K562 (cell line): ENCODE data around the gene MXRA7. TPM values are rescaled to one million over a fixed set of nuclear protein-coding genes. Genes with fewer than 3 reads are reported as not detected.

Source experiments
- ATF1 ChIP-seq, 2 experiments: fragments of 450-650 bp in 1 of 2; IDR thresholded peaks; 2 replicates each; pipeline ENCODE4 v1.6.1; 2016; ENCODE audit warnings: missing compliant biosample characterization in 1 of 2, missing genetic modification characterization in 1 of 2
- CHD2 ChIP-seq: IDR thresholded peaks from 2 replicates; pipeline ENCODE4 v1.6.1; 2011; ENCODE audit warnings: low read depth, low read length
- EGR1 ChIP-seq: fragments of 450-650 bp; conservative IDR thresholded peaks from 2 replicates; pipeline ENCODE4 v1.6.1; 2017; ENCODE audit warnings: mild to moderate bottlenecking
- EP400 ChIP-seq: fragments of 450-650 bp; IDR thresholded peaks from 2 replicates; pipeline ENCODE4 v1.6.1; 2017; ENCODE audit warnings: antibody characterized with exemption, mild to moderate bottlenecking, moderate library complexity
- ESRRA ChIP-seq: fragments of 450-650 bp; IDR thresholded peaks from 2 replicates; pipeline ENCODE4 v1.6.1; 2014; ENCODE audit warnings: low read depth, mild to moderate bottlenecking, moderate library complexity, borderline replicate concordance
- GABPA ChIP-seq: fragments of 200-800 bp; sonication (Bioruptor generic); conservative IDR thresholded peaks from 2 replicates; pipeline ENCODE4 v1.6.1; 2016; ENCODE audit warnings: low read depth, missing genetic modification characterization, missing compliant biosample characterization
- HNRNPLL ChIP-seq: fragments of 200-400 bp; formaldehyde crosslinking; IDR thresholded peaks from 2 replicates; pipeline ENCODE4 v1.6.1; 2017; ENCODE audit warnings: low read length, low read depth, mild to moderate bottlenecking; ENCODE audit not compliant: poor library complexity, severe bottlenecking
- MAZ ChIP-seq, 2 experiments: fragments of 450-650 bp in 1 of 2; sonication (generic) in 1 of 2; formaldehyde crosslinking; IDR thresholded peaks in 1 of 2; conservative IDR thresholded peaks in 1 of 2; 2 replicates each; pipeline versions ENCODE4 v1.4.0 to v1.5.0; 2020; ENCODE audit warnings: mild to moderate bottlenecking in 1 of 2, missing genetic modification reagents in 1 of 2
- POLR2A ChIP-seq: fragments of 450-650 bp; conservative IDR thresholded peaks from 2 replicates; pipeline ENCODE4 v1.6.1; 2016
- POLR2B ChIP-seq: fragments of 450-650 bp; IDR thresholded peaks from 2 replicates; pipeline ENCODE4 v1.6.1; 2018; ENCODE audit warnings: low read depth; ENCODE audit not compliant: partially characterized antibody
- POLR2H ChIP-seq: IDR thresholded peaks from 2 replicates; pipeline ENCODE4 v1.6.1; 2016; ENCODE audit warnings: missing genetic modification characterization, low read depth, mild to moderate bottlenecking, control low read depth, missing compliant biosample characterization, moderate library complexity
- RCOR1 ChIP-seq, 2 experiments: IDR thresholded peaks; 2 replicates each; pipeline ENCODE4 v1.6.1; 2012; ENCODE audit warnings: low read depth in 2 of 2, low read length in 2 of 2, borderline replicate concordance in 1 of 2, improper control_type of control experiment in 1 of 2
- RFX1 ChIP-seq: fragments of 450-650 bp; IDR thresholded peaks from 2 replicates; pipeline ENCODE4 v1.6.1; 2016; ENCODE audit warnings: mild to moderate bottlenecking, moderate library complexity
- SMAD1 ChIP-seq: fragments of 150-350 bp; IDR thresholded peaks from 2 replicates; pipeline ENCODE4 v1.6.1; 2014; ENCODE audit warnings: low read length, low read depth; ENCODE audit not compliant: partially characterized antibody
- TAF9B ChIP-seq: fragments of 450-650 bp; IDR thresholded peaks from 2 replicates; pipeline ENCODE4 v1.6.1; 2018; ENCODE audit warnings: mild to moderate bottlenecking; ENCODE audit not compliant: partially characterized antibody
- ZNF121 ChIP-seq: sonication (generic); formaldehyde crosslinking; conservative IDR thresholded peaks from 2 replicates; pipeline ENCODE4 v1.8.0; 2022; ENCODE audit warnings: missing genetic modification reagents
- polyA plus RNA-seq, 8 experiments: library from polyadenylated mRNA; depleted of rRNA in 4 of 8; stranded (reverse) in 5 of 8; unstranded in 3 of 8; fragments of >200 nt; fragmentation: Nextera tagmentation in 2 of 8; fragmentation: Illumina TruSeq in 1 of 8; extraction: Ambion mirVana in 2 of 8; extraction: Trizol in 1 of 8; gene quantifications; 2 replicates each; pipeline versions ENCODE4 v1.2.1 to v1.2.3, GENCODE V29; 2011 to 2014; ENCODE audit warnings: inconsistent platforms in 1 of 8, missing spikeins in 1 of 8
- total RNA-seq, 7 experiments: library from RNA; depleted of rRNA in 6 of 7; stranded (reverse); fragments of >200 nt in 6 of 7; fragmentation: Illumina TruSeq in 2 of 7; extraction: Trizol in 2 of 7; gene quantifications; 2 replicates each; pipeline versions ENCODE4 v1.2.1 to v1.2.3, GENCODE V29; 2011 to 2021; ENCODE audit warnings: low replicate concordance in 1 of 7
- TF ChIP-seq, protein P1 (sequence below): fragments of 250-450 bp; sonication (Bioruptor Pico); IDR thresholded peaks from 2 replicates; pipeline ENCODE4 v1.4.0; 2020; ENCODE audit warnings: mild to moderate bottlenecking, moderate library complexity
- TF ChIP-seq, protein P2 (sequence below), 2 experiments: fragments of 450-650 bp; conservative IDR thresholded peaks; 2 replicates each; pipeline ENCODE4 v1.6.1; 2017; ENCODE audit warnings: mild to moderate bottlenecking in 2 of 2, moderate library complexity in 2 of 2
- TF ChIP-seq, protein P3 (sequence below): sonication (generic); formaldehyde crosslinking; IDR thresholded peaks from 2 replicates; pipeline ENCODE4 v1.8.0; 2023; ENCODE audit warnings: mild to moderate bottlenecking, missing genetic modification reagents
- TF ChIP-seq, protein P4 (sequence below): fragments of 450-650 bp; IDR thresholded peaks from 2 replicates; pipeline ENCODE4 v1.6.1; 2016; ENCODE audit warnings: low read depth, mild to moderate bottlenecking, moderate library complexity

MXRA7 gene
- total and polyA plus RNA-seq, 9 of the 15 experiments (the other 6 are each of a cell fraction or from before 2014, with no cell fraction given): 2.6 to 38.4 (median 14.3) TPM

DNA sequence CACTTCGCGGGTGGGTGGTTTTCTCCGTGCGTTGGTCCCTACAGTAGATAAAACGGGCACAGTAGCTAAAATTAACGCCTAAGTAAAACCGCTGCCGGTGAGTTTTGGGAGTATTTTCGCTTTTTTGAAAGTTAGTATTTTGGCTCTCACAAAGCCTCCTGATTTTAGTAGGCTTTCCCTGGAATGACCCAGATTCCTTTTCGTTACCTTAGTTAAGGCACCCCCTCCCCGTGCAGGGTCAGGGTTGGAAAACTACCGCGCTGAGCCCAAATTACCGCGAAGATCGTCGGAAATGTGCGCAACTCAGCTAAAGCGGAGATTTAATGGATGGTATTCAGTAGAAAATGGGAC is 38.9 kb downstream of the MXRA7 start (continued):
- TF ChIP-seq RFX1 (0 out of 2 replicates have a peak, but pooled peaks have one; percentile 0), CHD2 (no peak), POLR2A (peak; percentile 81), POLR2B (peak; percentile 66), EGR1 (0 out of 2 replicates have a peak, but pooled peaks have one; percentile 1), TAF9B (peak; percentile 26), ZNF121 (CRISPR knock-in tag) (no peak), MAZ (CRISPR knock-in tag; conservative IDR thresholded peaks at IDR 0.05 in 1 of 2, IDR thresholded peaks at IDR 0.05 in 1 of 2) (peak in 1 of 2 experiments; percentile 11; a peak in 1 of 4 replicates), ATF1 (CRISPR knock-in tag; IDR thresholded peaks at IDR 0.05) (no peak), ATF1 (tag; IDR thresholded peaks at IDR 0.05) (peak; percentile 30), HNRNPLL (peak; percentile 63), POLR2H (tag) (peak; percentile 88), EP400 (peak; percentile 43; the same call in 1 of the 2 replicates), ESRRA (peak; percentile 14; the same call in 1 of the 2 replicates), GABPA (tag) (peak; percentile 83), RCOR1 (IDR thresholded peaks at IDR 0.05; ENCODE audit: borderline replicate concordance in 1 of 2, low read depth in 2 of 2, low read length in 2 of 2) (peak in 1 of 2 experiments; percentile 1; a peak in 1 of 4 replicates), SMAD1 (peak; percentile 65)
- TF ChIP-seq, protein P1, sequence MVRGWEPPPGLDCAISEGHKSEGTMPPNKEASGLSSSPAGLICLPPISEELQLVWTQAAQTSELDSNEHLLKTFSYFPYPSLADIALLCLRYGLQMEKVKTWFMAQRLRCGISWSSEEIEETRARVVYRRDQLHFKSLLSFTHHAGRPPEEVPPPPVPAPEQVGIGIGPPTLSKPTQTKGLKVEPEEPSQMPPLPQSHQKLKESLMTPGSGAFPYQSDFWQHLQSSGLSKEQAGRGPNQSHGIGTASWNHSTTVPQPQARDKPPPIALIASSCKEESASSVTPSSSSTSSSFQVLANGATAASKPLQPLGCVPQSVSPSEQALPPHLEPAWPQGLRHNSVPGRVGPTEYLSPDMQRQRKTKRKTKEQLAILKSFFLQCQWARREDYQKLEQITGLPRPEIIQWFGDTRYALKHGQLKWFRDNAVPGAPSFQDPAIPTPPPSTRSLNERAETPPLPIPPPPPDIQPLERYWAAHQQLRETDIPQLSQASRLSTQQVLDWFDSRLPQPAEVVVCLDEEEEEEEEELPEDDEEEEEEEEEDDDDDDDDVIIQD (CRISPR knock-in tag): no peak
- TF ChIP-seq, protein P2, sequence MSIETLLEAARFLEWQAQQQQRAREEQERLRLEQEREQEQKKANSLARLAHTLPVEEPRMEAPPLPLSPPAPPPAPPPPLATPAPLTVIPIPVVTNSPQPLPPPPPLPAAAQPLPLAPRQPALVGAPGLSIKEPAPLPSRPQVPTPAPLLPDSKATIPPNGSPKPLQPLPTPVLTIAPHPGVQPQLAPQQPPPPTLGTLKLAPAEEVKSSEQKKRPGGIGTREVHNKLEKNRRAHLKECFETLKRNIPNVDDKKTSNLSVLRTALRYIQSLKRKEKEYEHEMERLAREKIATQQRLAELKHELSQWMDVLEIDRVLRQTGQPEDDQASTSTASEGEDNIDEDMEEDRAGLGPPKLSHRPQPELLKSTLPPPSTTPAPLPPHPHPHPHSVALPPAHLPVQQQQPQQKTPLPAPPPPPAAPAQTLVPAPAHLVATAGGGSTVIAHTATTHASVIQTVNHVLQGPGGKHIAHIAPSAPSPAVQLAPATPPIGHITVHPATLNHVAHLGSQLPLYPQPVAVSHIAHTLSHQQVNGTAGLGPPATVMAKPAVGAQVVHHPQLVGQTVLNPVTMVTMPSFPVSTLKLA (conservative IDR thresholded peaks at IDR 0.05): 0 out of 4 replicates have a peak, but pooled peaks of 1 of the 2 experiments have one; percentile 20
- TF ChIP-seq, protein P3, sequence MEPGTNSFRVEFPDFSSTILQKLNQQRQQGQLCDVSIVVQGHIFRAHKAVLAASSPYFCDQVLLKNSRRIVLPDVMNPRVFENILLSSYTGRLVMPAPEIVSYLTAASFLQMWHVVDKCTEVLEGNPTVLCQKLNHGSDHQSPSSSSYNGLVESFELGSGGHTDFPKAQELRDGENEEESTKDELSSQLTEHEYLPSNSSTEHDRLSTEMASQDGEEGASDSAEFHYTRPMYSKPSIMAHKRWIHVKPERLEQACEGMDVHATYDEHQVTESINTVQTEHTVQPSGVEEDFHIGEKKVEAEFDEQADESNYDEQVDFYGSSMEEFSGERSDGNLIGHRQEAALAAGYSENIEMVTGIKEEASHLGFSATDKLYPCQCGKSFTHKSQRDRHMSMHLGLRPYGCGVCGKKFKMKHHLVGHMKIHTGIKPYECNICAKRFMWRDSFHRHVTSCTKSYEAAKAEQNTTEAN: no peak
- TF ChIP-seq, protein P4, sequence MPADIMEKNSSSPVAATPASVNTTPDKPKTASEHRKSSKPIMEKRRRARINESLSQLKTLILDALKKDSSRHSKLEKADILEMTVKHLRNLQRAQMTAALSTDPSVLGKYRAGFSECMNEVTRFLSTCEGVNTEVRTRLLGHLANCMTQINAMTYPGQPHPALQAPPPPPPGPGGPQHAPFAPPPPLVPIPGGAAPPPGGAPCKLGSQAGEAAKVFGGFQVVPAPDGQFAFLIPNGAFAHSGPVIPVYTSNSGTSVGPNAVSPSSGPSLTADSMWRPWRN: peak; percentile 29; the same call in 1 of the 2 replicates
